Spleen (tissue), 11 donors: ENCODE measurements around the gene CD274. TPM values are rescaled to one million over a fixed set of nuclear protein-coding genes. Genes with fewer than 3 reads are reported as not detected.
A peak's percentile ranks its signal among the peaks of the same experiment; 100 is the strongest.
"Not testable (repeated sequence)": the region's sequence is repeated elsewhere in the genome, so short reads cannot be mapped to it uniquely, and the experiment has no call there.

Source experiments
- DNase-seq: peaks from one replicate; pipeline ENCODE4 v3.0.0-alpha.2; 2020
- H3K27ac ChIP-seq, 8 donors: fragments of 200-600 bp; sonication (generic) in 7 of 8; 1 replicate in 4 of 8; 2 replicates in 4 of 8; pipeline versions ENCODE4 v1.5.0 to v1.8.0; 2016 to 2021; ENCODE audit warnings: inconsistent platforms in 4 of 8, mild to moderate bottlenecking in 4 of 8, moderate library complexity in 1 of 8
- H3K27me3 ChIP-seq, 7 donors: fragments of 200-600 bp; sonication (generic) in 6 of 7; replicated peaks in 1 of 7; 1 replicate in 4 of 7; 2 replicates in 3 of 7; pipeline versions ENCODE4 v1.5.0 to v1.8.0; 2016 to 2021; ENCODE audit warnings: inconsistent platforms in 3 of 7, mild to moderate bottlenecking in 1 of 7
- H3K36me3 ChIP-seq, 6 donors: fragments of 200-600 bp; sonication (generic) in 5 of 6; 1 replicate in 4 of 6; 2 replicates in 2 of 6; pipeline versions ENCODE4 v1.5.0 to v1.8.0; 2016 to 2021; ENCODE audit warnings: inconsistent platforms in 2 of 6
- H3K4me1 ChIP-seq, 6 donors: fragments of 200-600 bp; sonication (generic) in 5 of 6; 1 replicate in 3 of 6; 2 replicates in 3 of 6; pipeline versions ENCODE4 v1.5.0 to v1.8.0; 2016 to 2021; ENCODE audit warnings: inconsistent platforms in 3 of 6
- H3K4me3 ChIP-seq, 8 donors: fragments of 200-600 bp; sonication (generic) in 7 of 8; 1 replicate in 4 of 8; 2 replicates in 4 of 8; pipeline versions ENCODE4 v1.5.0 to v1.8.0; 2016 to 2021; ENCODE audit warnings: inconsistent platforms in 4 of 8, mild to moderate bottlenecking in 4 of 8, moderate library complexity in 2 of 8
- H3K9me3 ChIP-seq, 8 donors: fragments of 200-600 bp; sonication (generic) in 7 of 8; 1 replicate in 4 of 8; 2 replicates in 4 of 8; pipeline versions ENCODE4 v1.5.0 to v1.8.0; 2016 to 2021; ENCODE audit warnings: inconsistent platforms in 4 of 8
- POLR2A ChIP-seq, 3 donors: fragments of 450-650 bp; IDR thresholded peaks; one replicate each; pipeline ENCODE4 v1.5.1; 2017; ENCODE audit warnings: antibody characterized with exemption in 3 of 3, mild to moderate bottlenecking in 1 of 3
- POLR2AphosphoS5 ChIP-seq, 3 donors: sonication (generic); formaldehyde crosslinking; IDR thresholded peaks; one replicate each; pipeline ENCODE4 v1.5.1; 2017; ENCODE audit warnings: antibody characterized with exemption in 3 of 3
- WGBS, 5 donors: extraction: QIAGEN DNeasy Blood & Tissue Kit in 3 of 5; methylation state at CpG; one replicate each; pipeline versions ENCODE4 v1.1.5 to v1.1.7; 2013 to 2018; 5-methylcytosine and 5-hydroxymethylcytosine counted together
- intact Hi-C: fragments of 100-400 bp; cut with DNase I; formaldehyde crosslinking; loops from one replicate; pipeline ENCODE4 v1.15.0; 2023; ENCODE audit warnings: low total_unique reads
- polyA plus RNA-seq, 3 donors: library from polyadenylated mRNA; stranded (reverse); fragments of 200-250 nt; gene quantifications; one replicate each; pipeline ENCODE4 v1.2.1, GENCODE V29; 2013
- total RNA-seq, 7 donors: library from RNA; depleted of rRNA in 3 of 7; stranded (reverse); fragments of >200 nt in 3 of 7; fragmentation: NEBNext Ultra II Directional in 4 of 7; extraction: Animal tissue kit (Norgen Biotek cat#: 25700) in 4 of 7; gene quantifications; one replicate each; pipeline versions ENCODE4 v1.1.0 to v1.2.1, GENCODE V29; 2016 to 2021
- TF ChIP-seq, protein P1 (sequence below), 11 experiments: fragments of 200-600 bp in 7 of 11; fragments of 450-650 bp in 4 of 11; sonication (generic) in 4 of 11; IDR thresholded peaks in 8 of 11; conservative IDR thresholded peaks in 3 of 11; 1 replicate in 7 of 11; 2 replicates in 4 of 11; pipeline versions ENCODE4 v1.4.0 to v1.8.0; 2016 to 2021; ENCODE audit warnings: antibody characterized with exemption in 11 of 11, inconsistent platforms in 4 of 11, mild to moderate bottlenecking in 1 of 11
- donor health status: healthy with polysubstance abuse.
- donor health status: DM: no; HTN: no; CAD: no; lungs with moderate emphysema.
- donor health status: DM: no; HTN: no; CAD: no.
- donor health status: Bipolar disorder and iron deficiency.
- donor health status: healthy.
- donor health status: DM: no; HTN: no; CAD: no.
- donor health status: DM: yes; HTN: yes; CAD: no.

The CD274 gene
- total and polyA plus RNA-seq, 10 donors, result 1.8 to 34.8 (median 25.5) TPM

DNA sequence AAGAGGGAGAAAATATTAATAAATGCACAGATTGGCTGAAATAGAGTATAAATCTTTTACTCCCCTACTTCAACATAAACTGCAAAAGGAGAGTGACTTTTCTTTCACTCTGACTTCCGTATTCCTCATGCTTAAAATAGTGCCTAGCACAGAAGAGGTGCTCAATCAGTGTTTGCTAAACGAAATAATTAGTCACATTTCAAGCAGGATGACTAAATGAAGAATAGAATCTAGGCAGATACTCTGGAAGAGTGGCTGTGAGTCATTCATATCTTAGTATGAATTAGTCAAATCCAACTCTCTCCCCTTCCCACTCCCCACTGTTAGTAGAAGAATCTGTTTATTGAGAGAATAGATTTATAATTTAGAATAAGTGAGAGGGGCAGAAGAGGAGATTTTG lies 4.8 kb downstream of the CD274 start:
- H3K36me3 ChIP-seq, result peaks cover 0 to 42% (median 11%) of the 10 kb centered on the region in 6 donors
- no peaks in the 10 kb centered on the region for H3K9me3 ChIP-seq
- H3K4me1 ChIP-seq, result peaks cover 10 to 80% (median 58%) of the 10 kb centered on the region in 6 donors
- H3K4me3 ChIP-seq, result peak overlapping the region in 1 of 8 donors; percentile 7
- no peaks in the 10 kb centered on the region for H3K27me3 ChIP-seq
- DNase-seq, result no peak
- H3K27ac ChIP-seq, result peak overlapping the region in 5 of 8 donors; percentile 24 to 94 (median 90)
- intact Hi-C loops, result no loop called here
- 33 to 64% (median 51%) methylated on average over 2 of the region's 2 CpGs for WGBS, 5 donors
- TF ChIP-seq POLR2AphosphoS5 (IDR thresholded peaks at IDR 0.05), result no peak
- TF ChIP-seq, protein P1, sequence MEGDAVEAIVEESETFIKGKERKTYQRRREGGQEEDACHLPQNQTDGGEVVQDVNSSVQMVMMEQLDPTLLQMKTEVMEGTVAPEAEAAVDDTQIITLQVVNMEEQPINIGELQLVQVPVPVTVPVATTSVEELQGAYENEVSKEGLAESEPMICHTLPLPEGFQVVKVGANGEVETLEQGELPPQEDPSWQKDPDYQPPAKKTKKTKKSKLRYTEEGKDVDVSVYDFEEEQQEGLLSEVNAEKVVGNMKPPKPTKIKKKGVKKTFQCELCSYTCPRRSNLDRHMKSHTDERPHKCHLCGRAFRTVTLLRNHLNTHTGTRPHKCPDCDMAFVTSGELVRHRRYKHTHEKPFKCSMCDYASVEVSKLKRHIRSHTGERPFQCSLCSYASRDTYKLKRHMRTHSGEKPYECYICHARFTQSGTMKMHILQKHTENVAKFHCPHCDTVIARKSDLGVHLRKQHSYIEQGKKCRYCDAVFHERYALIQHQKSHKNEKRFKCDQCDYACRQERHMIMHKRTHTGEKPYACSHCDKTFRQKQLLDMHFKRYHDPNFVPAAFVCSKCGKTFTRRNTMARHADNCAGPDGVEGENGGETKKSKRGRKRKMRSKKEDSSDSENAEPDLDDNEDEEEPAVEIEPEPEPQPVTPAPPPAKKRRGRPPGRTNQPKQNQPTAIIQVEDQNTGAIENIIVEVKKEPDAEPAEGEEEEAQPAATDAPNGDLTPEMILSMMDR (IDR thresholded peaks at IDR 0.05 in 8 of 11, conservative IDR thresholded peaks at IDR 0.05 in 3 of 11), result no peak
- no peak for TF ChIP-seq POLR2A (IDR thresholded peaks at IDR 0.05)

DNA sequence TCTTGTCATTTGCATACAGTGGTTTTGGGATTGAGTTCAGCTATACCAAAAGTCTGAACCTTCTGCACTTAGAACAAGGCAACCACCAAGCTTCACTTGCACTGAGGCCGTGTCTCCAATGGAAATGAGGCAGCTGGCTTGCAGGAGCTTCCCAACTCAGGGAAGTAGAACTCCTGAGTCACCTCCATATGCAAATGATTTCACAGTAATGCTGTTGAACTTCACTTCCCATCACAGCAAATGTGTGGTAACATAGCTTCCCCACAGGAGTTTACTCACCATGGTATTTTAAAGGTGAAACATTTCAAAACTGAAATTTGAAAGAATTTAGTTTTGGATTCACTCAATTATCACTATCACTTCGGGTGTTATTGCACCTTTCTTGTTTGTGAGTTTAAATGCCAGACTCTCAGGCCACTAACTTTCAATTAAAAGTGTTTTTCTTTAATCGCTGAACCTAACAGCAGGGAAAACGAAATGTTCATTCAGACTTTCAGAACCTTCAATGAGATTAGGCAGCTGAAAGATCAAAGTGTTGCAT lies 9.0 kb downstream of the CD274 start:
- no peaks in the 10 kb centered on the region for H3K27me3 ChIP-seq
- H3K9me3 ChIP-seq, result no peaks in the 10 kb centered on the region
- intact Hi-C loops, result no loop called here
- H3K36me3 ChIP-seq, result peaks cover 0 to 67% (median 25%) of the 10 kb centered on the region in 6 donors
- H3K27ac ChIP-seq, result peak overlapping the region in 6 of 8 donors; percentile 8 to 87 (median 72)
- H3K4me1 ChIP-seq, result peaks cover 10 to 47% (median 30%) of the 10 kb centered on the region in 6 donors
- H3K4me3 ChIP-seq, result no peak overlapping the region
- TF ChIP-seq POLR2A (IDR thresholded peaks at IDR 0.05) (no peak), POLR2AphosphoS5 (IDR thresholded peaks at IDR 0.05) (peak in 1 of 3 donors; percentile 40)
- WGBS, 5 donors, result 55 to 65% (median 59%) methylated on average over 4 of the region's 4 CpGs
- DNase-seq, result no peak

DNA sequence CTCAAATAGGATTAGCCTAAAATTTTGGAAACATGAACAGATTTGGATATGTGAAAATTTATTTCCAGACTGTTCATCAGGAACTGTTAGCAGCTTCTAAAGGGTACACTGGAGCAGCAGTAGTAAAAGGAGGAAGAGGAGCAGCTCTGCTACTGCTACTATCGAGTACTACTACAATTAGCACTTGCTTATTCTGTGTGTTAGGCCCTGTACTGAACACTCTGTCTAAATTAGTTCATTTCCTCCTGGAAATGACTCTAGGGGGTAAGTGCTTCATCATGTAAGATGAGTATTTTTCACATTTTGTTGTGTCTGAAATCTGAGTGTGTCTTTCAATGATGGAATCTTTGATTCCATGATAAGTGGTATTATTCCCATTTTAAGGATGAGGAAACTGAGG lies 9.8 kb downstream of the CD274 start:
- no peak for TF ChIP-seq POLR2A (IDR thresholded peaks at IDR 0.05)
- TF ChIP-seq POLR2AphosphoS5 (IDR thresholded peaks at IDR 0.05), result no peak
- TF ChIP-seq, protein P1 (IDR thresholded peaks at IDR 0.05 in 8 of 11, conservative IDR thresholded peaks at IDR 0.05 in 3 of 11), result no peak
- no peak for DNase-seq
- Histone ChIP-seq H3K4me1 (peaks cover 3 to 43% (median 22%) of the 10 kb centered on the region in 6 donors), H3K36me3 (peaks cover 0 to 75% (median 30%) of the 10 kb centered on the region in 6 donors), H3K27me3 (no peaks in the 10 kb centered on the region), H3K9me3 (no peaks in the 10 kb centered on the region), H3K4me3 (no peak overlapping the region), H3K27ac (peak overlapping the region in 6 of 8 donors; percentile 1 to 87 (median 72))
- WGBS, 5 donors, result 35 to 69% (median 55%) methylated on average over 1 of the region's 1 CpG
- intact Hi-C loops, result no loop called here

DNA sequence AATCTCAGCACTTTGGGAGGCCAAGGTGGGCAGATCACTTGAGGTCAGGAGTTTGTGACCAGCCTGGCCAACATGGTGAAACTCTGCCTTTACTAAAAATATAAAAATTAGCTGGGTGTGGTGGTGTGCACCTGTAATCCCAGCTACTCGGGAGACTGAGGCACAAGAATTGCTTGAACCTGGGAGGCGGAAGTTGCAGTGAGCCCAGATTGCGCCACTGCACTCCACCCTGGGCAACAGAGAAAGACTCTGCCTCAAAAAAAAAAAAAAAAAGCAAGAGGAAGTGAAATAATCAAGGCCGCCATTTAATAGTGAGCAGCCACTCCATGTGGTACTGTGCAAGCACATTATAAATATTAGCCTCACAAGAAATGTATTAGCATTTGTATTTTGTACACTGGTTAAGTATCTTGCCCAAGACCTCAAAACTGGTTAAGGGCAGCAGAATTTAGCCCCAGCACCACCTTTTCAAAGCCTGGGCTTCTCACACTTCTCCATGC lies 14.5 kb downstream of the CD274 start:
- Histone ChIP-seq H3K36me3 (peaks cover 0 to 83% (median 38%) of the 10 kb centered on the region in 6 donors), H3K27ac (peak overlapping the region in 4 of 8 donors; percentile 32 to 80 (median 69)), H3K4me1 (peaks cover 0 to 30% (median 6%) of the 10 kb centered on the region in 6 donors)
- DNase-seq, H3K4me3 ChIP-seq, intact Hi-C loops, H3K27me3 ChIP-seq, H3K9me3 ChIP-seq: not testable (repeated sequence)
- WGBS, 5 donors, result 43 to 80% (median 67%) methylated on average over 4 of the region's 4 CpGs

DNA sequence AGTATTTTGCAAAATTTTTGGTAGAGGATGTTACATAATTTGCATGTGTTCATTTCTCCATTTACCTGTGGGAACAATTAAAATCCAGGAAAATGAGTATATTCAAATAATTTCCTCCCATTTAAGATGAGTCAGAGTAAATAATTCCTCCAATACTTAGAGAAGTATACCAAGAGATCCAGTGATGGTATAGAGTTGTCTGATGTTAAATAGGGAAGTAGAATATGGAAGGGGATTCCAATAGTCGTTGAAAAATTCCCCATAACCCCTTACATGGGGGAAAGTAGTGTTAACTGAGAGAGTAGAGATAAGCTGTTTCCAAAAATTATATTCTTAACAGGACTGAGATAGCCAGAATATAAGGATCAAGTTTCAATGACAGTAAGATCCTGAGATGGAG lies 15.7 kb downstream of the CD274 start:
- H3K36me3 ChIP-seq, result peaks cover 0 to 86% (median 39%) of the 10 kb centered on the region in 6 donors
- 52 to 83% (median 71%) methylated on average over 1 of the region's 1 CpG for WGBS, 5 donors

More for the DNA sequence above, 15.7 kb downstream of the CD274 start:
- Histone ChIP-seq H3K27ac (peak overlapping the region in 3 of 8 donors; percentile 16 to 80 (median 75)), H3K27me3 (no peaks in the 10 kb centered on the region), H3K4me3 (no peak overlapping the region), H3K4me1 (peaks cover 0 to 22% (median 3%) of the 10 kb centered on the region in 6 donors), H3K9me3 (no peaks in the 10 kb centered on the region)
- no peak for DNase-seq
- intact Hi-C loops, result no loop called here
- TF ChIP-seq, protein P1 (IDR thresholded peaks at IDR 0.05 in 8 of 11, conservative IDR thresholded peaks at IDR 0.05 in 3 of 11), result no peak
- no peak for TF ChIP-seq POLR2A (IDR thresholded peaks at IDR 0.05)
- TF ChIP-seq POLR2AphosphoS5 (IDR thresholded peaks at IDR 0.05), result no peak
